ENCODE measurements around the gene SLC7A6.

The SLC7A6 gene

GRCh38 chr16:68264128-68265077, at the start of gene SLC7A6:
Gene SLC7A6 (plus strand): TSS chr16:68264526. CDS start chr16:68274727, 10,201 bp downstream.
- peak; percentile 89 for DNase-seq (ENCODE audit: low spot score)

- no peak for DNase-seq (ENCODE audit: low spot score)
These were observed 49.6 kb upstream of the SLC7A6 start for GRCh38 chr16:68214726-68215125.

GRCh38 chr16:68215302-68215701, 49.0 kb upstream of the SLC7A6 start:
- no peak for DNase-seq (ENCODE audit: low spot score)

GRCh38 chr16:68216240-68216639, 48.1 kb upstream of the SLC7A6 start:
- DNase-seq (ENCODE audit: low spot score) = no peak

GRCh38 chr16:68217506-68217905, 46.8 kb upstream of the SLC7A6 start:
- no peak for DNase-seq (ENCODE audit: low spot score)

GRCh38 chr16:68219725-68220351, 44.5 kb upstream of the SLC7A6 start:
- no peak for DNase-seq (ENCODE audit: low spot score)

- no peak for DNase-seq (ENCODE audit: low spot score)
These were observed 41.3 kb upstream of the SLC7A6 start for GRCh38 chr16:68223072-68223471.

GRCh38 chr16:68226116-68226515, 38.2 kb upstream of the SLC7A6 start:
- no peak for DNase-seq (ENCODE audit: low spot score)

- no peak for DNase-seq (ENCODE audit: low spot score)
These were observed 37.0 kb upstream of the SLC7A6 start for GRCh38 chr16:68227183-68227793.

GRCh38 chr16:68227850-68228553, 36.3 kb upstream of the SLC7A6 start:
- no peak for DNase-seq (ENCODE audit: low spot score)

GRCh38 chr16:68228652-68229051, 35.7 kb upstream of the SLC7A6 start:
- peak; percentile 33 for DNase-seq (ENCODE audit: low spot score)

GRCh38 chr16:68229431-68230175, 34.7 kb upstream of the SLC7A6 start:
- peak; percentile 84 for DNase-seq (ENCODE audit: low spot score)

- no peak for DNase-seq (ENCODE audit: low spot score)
These were observed 34.2 kb upstream of the SLC7A6 start for GRCh38 chr16:68230176-68230571.

GRCh38 chr16:68230956-68231355, 33.4 kb upstream of the SLC7A6 start:
- no peak for DNase-seq (ENCODE audit: low spot score)

- no peak for DNase-seq (ENCODE audit: low spot score)
These were observed 32.8 kb upstream of the SLC7A6 start for GRCh38 chr16:68231384-68232136.

- DNase-seq (ENCODE audit: low spot score) = no peak
These were observed 32.0 kb upstream of the SLC7A6 start for GRCh38 chr16:68232335-68232734.

- DNase-seq (ENCODE audit: low spot score) = no peak
These were observed 31.1 kb upstream of the SLC7A6 start for GRCh38 chr16:68233085-68233834.

GRCh38 chr16:68233835-68234187, 30.5 kb upstream of the SLC7A6 start:
- no peak for DNase-seq (ENCODE audit: low spot score)

GRCh38 chr16:68234188-68235107, 29.9 kb upstream of the SLC7A6 start:
- no peak for DNase-seq (ENCODE audit: low spot score)
